Ammon's horn (tissue), 1 donor: ENCODE measurements around the gene MYO5C.

Source experiments
- DNase-seq: peaks from one replicate; pipeline ENCODE4 v3.0.0-alpha.2; 2016; ENCODE audit warnings: low spot score

Gene MYO5C

GRCh38 chr15:52164631-52165265 is 130.9 kb downstream of the MYO5C start:
- DNase-seq: no peak

- no peak for DNase-seq
Observed at GRCh38 chr15:52163321-52164190, 132.0 kb downstream of the MYO5C start.

- DNase-seq: no peak
Observed at GRCh38 chr15:52162876-52163275, 132.7 kb downstream of the MYO5C start.

- DNase-seq: no peak
Observed at GRCh38 chr15:52162260-52162659, 133.3 kb downstream of the MYO5C start.

- no peak for DNase-seq
Observed at GRCh38 chr15:52161406-52161966, 134.1 kb downstream of the MYO5C start.

- no peak for DNase-seq
Observed at GRCh38 chr15:52159645-52160044, 136.0 kb downstream of the MYO5C start.

- no peak for DNase-seq
Observed at GRCh38 chr15:52158084-52158765, 137.4 kb downstream of the MYO5C start.

GRCh38 chr15:52155878-52156277 is 139.7 kb downstream of the MYO5C start:
- DNase-seq: no peak

- DNase-seq: no peak
Observed at GRCh38 chr15:52154896-52155865, 140.4 kb downstream of the MYO5C start.

GRCh38 chr15:52153900-52154895 is 141.4 kb downstream of the MYO5C start:
- no peak for DNase-seq

- no peak for DNase-seq
Observed at GRCh38 chr15:52151353-52151752, 144.3 kb downstream of the MYO5C start.

- DNase-seq: no peak
Observed at GRCh38 chr15:52150871-52151270, 144.7 kb downstream of the MYO5C start.

GRCh38 chr15:52150043-52150825 is 145.4 kb downstream of the MYO5C start:
- no peak for DNase-seq

- DNase-seq: no peak
Observed at GRCh38 chr15:52148403-52148802, 147.2 kb downstream of the MYO5C start.

GRCh38 chr15:52146776-52147175 is 148.8 kb downstream of the MYO5C start:
- no peak for DNase-seq

GRCh38 chr15:52146261-52146660 is 149.3 kb downstream of the MYO5C start:
- no peak for DNase-seq

GRCh38 chr15:52144656-52145178 is 150.9 kb downstream of the MYO5C start:
- no peak for DNase-seq

GRCh38 chr15:52143873-52144272 is 151.7 kb downstream of the MYO5C start:
- DNase-seq: no peak
